A673 (cell line): ENCODE data around the gene HPSE2. TPM values are rescaled to one million over a fixed set of nuclear protein-coding genes. Genes with fewer than 3 reads are reported as not detected.

Experiments used
- BruUV-seq: library from RNA; stranded (reverse); fragments of 400-500 nt; replicated peaks from 2 replicates; lab custom pipeline; 2021; lab: Mats Ljungman, UMichigan
- CTCF ChIA-PET: fragments of 300-600 bp; sonication (Branson Sonifier 250); formaldehyde crosslinking; loops from one replicate; lab custom pipeline; 2022; ENCODE audit warnings: antibody characterized with exemption; lab: Charles Lee
- POLR2A ChIA-PET: fragments of 300-600 bp; sonication (Branson Sonifier 250); formaldehyde crosslinking; loops from one replicate; lab custom pipeline; 2022; ENCODE audit warnings: antibody characterized with exemption; ENCODE audit not compliant: low non-redundant PET; lab: Charles Lee
- DNase-seq: peaks from one replicate; pipeline ENCODE4 v3.0.0-alpha.2; 2015; ENCODE audit warnings: low spot score
- H3K27ac ChIP-seq: fragments of 200-600 bp; sonication (generic); 2 replicates; pipeline ENCODE4 v1.5.1; 2016; ENCODE audit warnings: mixed run types, low read depth, mild to moderate bottlenecking, mixed read lengths, antibody characterized with exemption, low read length; ENCODE audit not compliant: poor library complexity, severe bottlenecking
- H3K27me3 ChIP-seq: fragments of 200-600 bp; sonication (generic); replicated peaks from 2 replicates; pipeline ENCODE4 v1.6.1; 2017; ENCODE audit warnings: mixed run types, low read depth, mild to moderate bottlenecking, mixed read lengths, antibody characterized with exemption, low read length; ENCODE audit not compliant: insufficient read depth, poor library complexity
- H3K36me3 ChIP-seq: fragments of 200-600 bp; sonication (generic); 2 replicates; pipeline ENCODE4 v1.6.1; 2016; ENCODE audit warnings: mixed run types, mild to moderate bottlenecking, mixed read lengths, antibody characterized with exemption, low read length; ENCODE audit not compliant: insufficient read depth, poor library complexity, severe bottlenecking
- H3K4me1 ChIP-seq: fragments of 200-600 bp; sonication (generic); 2 replicates; pipeline ENCODE4 v1.6.1; 2017; ENCODE audit warnings: mixed run types, mild to moderate bottlenecking, mixed read lengths, antibody characterized with exemption, low read length; ENCODE audit not compliant: insufficient read depth, poor library complexity, severe bottlenecking
- H3K4me3 ChIP-seq: fragments of 200-600 bp; sonication (generic); 2 replicates; pipeline ENCODE4 v1.5.1; 2016; ENCODE audit warnings: low read depth, mixed run types, mild to moderate bottlenecking, mixed read lengths, low read length; ENCODE audit not compliant: poor library complexity, severe bottlenecking
- H3K9me3 ChIP-seq: fragments of 200-600 bp; sonication (generic); 2 replicates; pipeline ENCODE4 v1.6.1; 2016; ENCODE audit warnings: mixed run types, low read depth, mild to moderate bottlenecking, mixed read lengths, antibody characterized with exemption, low read length; ENCODE audit not compliant: poor library complexity, severe bottlenecking
- EZH2 ChIP-seq: fragments of 200-600 bp; sonication (generic); IDR thresholded peaks from 2 replicates; pipeline ENCODE4 v1.6.1; 2017; ENCODE audit warnings: borderline replicate concordance, low read depth, mild to moderate bottlenecking, mixed read lengths, antibody characterized with exemption, low read length; ENCODE audit not compliant: poor library complexity, severe bottlenecking
- intact Hi-C: fragments of 100-400 bp; cut with micrococcal nuclease; formaldehyde crosslinking; loops from one replicate; pipeline ENCODE4 v1.10.0; 2022; ENCODE audit not compliant: unreplicated experiment
- total RNA-seq: library from RNA; stranded (reverse); gene quantifications from 2 replicates; pipeline ENCODE4 v1.2.3, GENCODE V29; 2021
- TF ChIP-seq, protein P1 (sequence below): fragments of 300-800, 200-600 bp; sonication (generic); conservative IDR thresholded peaks from 2 replicates; pipeline ENCODE4 v1.5.1; 2017; ENCODE audit warnings: low read depth, mild to moderate bottlenecking, antibody characterized with exemption, low read length, moderate library complexity, mixed read lengths

The HPSE2 gene
- total RNA-seq, 1 experiment from 2014 or later = not detected

DNA sequence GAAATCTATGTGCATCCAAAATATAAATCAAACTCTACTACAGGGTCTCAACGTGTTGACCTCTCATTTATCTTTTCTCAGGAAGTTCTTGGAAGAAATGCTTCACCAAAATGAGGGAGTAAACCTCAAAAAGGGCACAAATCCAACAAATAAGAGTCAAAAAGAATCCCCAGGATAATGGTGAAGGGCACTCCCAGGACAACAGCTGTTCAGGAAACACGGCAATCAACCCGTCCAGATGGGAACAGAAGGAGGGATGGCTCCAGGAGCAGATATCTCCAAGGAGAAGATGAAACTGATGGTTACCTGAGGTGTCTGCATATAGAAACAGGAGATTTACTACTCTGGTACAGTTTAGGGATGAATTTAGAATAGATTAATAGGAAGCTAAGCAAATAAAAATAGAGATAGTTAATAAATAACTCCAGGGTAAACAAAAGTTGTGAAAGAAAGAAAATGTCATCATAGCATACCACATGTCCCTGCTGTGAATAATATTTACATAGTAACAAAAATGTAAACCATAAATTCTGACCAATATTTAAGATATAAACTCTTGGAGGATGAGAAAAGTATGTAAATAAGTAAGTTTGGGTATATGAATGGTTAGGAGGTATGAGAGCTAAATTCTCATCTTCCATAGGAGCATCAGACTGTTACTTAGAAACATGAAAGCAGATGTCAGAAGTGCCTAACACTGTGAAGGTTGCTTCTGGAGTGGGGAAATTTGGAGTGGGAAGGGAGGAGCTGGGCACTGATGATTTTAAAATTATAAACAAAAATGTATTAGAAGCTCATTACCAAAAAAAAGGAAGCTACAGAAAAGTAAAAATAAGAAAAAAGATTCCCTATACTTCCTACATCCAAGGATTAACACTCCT is 551.4 kb downstream of the HPSE2 start:
- Histone ChIP-seq H3K27ac (no peak overlapping the region), H3K27me3 (peaks cover 13% of the 10 kb centered on the region), H3K4me3 (no peak overlapping the region), H3K9me3 (peaks cover 7% of the 10 kb centered on the region), H3K4me1 (no peaks in the 10 kb centered on the region), H3K36me3 (no peaks in the 10 kb centered on the region)
- BruUV-seq = no TSS peak
- ChIA-PET POLR2A (no interaction called here), CTCF (no interaction called here)
- TF ChIP-seq, protein P1, sequence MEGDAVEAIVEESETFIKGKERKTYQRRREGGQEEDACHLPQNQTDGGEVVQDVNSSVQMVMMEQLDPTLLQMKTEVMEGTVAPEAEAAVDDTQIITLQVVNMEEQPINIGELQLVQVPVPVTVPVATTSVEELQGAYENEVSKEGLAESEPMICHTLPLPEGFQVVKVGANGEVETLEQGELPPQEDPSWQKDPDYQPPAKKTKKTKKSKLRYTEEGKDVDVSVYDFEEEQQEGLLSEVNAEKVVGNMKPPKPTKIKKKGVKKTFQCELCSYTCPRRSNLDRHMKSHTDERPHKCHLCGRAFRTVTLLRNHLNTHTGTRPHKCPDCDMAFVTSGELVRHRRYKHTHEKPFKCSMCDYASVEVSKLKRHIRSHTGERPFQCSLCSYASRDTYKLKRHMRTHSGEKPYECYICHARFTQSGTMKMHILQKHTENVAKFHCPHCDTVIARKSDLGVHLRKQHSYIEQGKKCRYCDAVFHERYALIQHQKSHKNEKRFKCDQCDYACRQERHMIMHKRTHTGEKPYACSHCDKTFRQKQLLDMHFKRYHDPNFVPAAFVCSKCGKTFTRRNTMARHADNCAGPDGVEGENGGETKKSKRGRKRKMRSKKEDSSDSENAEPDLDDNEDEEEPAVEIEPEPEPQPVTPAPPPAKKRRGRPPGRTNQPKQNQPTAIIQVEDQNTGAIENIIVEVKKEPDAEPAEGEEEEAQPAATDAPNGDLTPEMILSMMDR = no peak
- TF ChIP-seq EZH2 = no peak
- intact Hi-C loops = no loop called here
- DNase-seq = no peak

DNA sequence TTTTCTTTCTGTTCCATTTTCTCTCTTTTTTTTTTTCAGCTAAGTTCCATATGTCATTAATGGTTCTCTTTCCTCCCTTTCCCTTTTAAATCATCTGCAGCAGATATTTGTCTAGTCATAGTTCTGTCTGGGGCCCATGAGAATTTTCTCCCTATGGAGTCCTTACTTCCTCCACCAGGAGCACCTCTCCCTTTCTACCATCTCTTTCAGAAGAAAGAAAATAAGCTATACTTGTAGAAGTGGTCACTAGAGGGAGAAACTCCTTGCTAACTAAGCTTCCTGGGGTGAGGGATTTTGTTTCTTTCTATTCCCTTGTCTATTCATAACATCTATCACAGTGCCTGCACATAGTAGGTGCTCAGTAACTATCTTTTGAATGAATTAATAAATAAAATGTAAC is 558.8 kb downstream of the HPSE2 start:
- no peak for TF ChIP-seq EZH2
- TF ChIP-seq, protein P1 = no peak
- BruUV-seq = no TSS peak
- Histone ChIP-seq H3K9me3 (no peaks in the 10 kb centered on the region), H3K27ac (no peak overlapping the region), H3K4me1 (no peaks in the 10 kb centered on the region), H3K27me3 (peaks cover 3% of the 10 kb centered on the region), H3K36me3 (no peaks in the 10 kb centered on the region), H3K4me3 (no peak overlapping the region)
- CTCF ChIA-PET = no interaction called here
- intact Hi-C loops = no loop called here
- POLR2A ChIA-PET = no interaction called here
- peak; percentile 2 for DNase-seq

DNA sequence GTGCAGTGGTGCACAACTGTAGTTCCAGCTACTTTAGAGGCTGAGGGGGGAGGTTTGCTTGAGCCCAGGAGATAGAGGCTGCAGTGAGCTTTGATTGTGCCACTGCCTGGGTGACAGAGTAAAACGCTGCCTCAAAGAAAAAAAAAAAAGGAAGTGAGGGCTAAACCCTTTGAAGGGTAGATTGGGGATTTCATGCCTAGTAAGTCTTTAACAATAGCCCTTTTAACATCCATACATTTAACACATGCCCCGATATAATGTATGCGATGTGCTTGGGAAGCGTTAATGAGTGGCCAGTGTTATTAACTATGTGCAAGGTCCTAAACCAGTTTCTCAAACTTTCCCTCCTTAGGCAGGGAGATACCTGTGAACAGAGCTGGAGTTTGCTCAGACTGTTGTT is 559.8 kb downstream of the HPSE2 start:
- intact Hi-C loops = no loop called here
- no peaks in the 10 kb centered on the region for H3K4me1 ChIP-seq
- H3K27me3 ChIP-seq = peaks cover 3% of the 10 kb centered on the region
- POLR2A ChIA-PET = no interaction called here
- no peaks in the 10 kb centered on the region for H3K36me3 ChIP-seq
- H3K4me3 ChIP-seq = no peak overlapping the region
- BruUV-seq = no TSS peak
- H3K27ac ChIP-seq = no peak overlapping the region
- CTCF ChIA-PET = no interaction called here
- DNase-seq = no peak
- no peak for TF ChIP-seq EZH2
- TF ChIP-seq, protein P1 = no peak
- no peaks in the 10 kb centered on the region for H3K9me3 ChIP-seq
